K562 treated with DMSO at 1 percent for 12 hours (cell line): ENCODE results near the gene LRRC27. TPM values are rescaled to one million over a fixed set of nuclear protein-coding genes. Genes with fewer than 3 reads are reported as not detected.

Experiments
- total RNA-seq: library from RNA; unstranded; fragments of 300-600 nt; gene quantifications from 2 replicates; pipeline ENCODE4 v1.2.3, GENCODE V29; 2022; ENCODE audit not compliant: insufficient read depth

LRRC27 gene
- 1.1 and 1.3 TPM in 2 replicates for total RNA-seq

GRCh38 chr10:132331601-132332432, at the start of gene LRRC27:
LRRC27 (plus strand) TSS chr10:132332193; CDS start chr10:132333525, 1,332 bp downstream.

GRCh38 chr10:132307823-132308586, 24.0 kb upstream of the LRRC27 start, which contains the start of gene STK32C:
STK32C (minus strand) TSS chr10:132307950; CDS start chr10:132307833, 117 bp downstream.

GRCh38 chr10:132397036-132397541, 65.1 kb downstream of the LRRC27 start, which contains the start of gene PWWP2B:
PWWP2B (plus strand) TSS chr10:132397200; CDS start chr10:132397227, 27 bp downstream.

Other genes with a start within 250 kb of the LRRC27 start
- gene DPYSL4, start 145.2 kb upstream of the LRRC27 start, total RNA-seq, result 0.30 and 0.37 TPM in 2 replicates
- gene STK32C, start 24.2 kb upstream of the LRRC27 start, total RNA-seq, result 12.4 and 17.0 TPM in 2 replicates
- 9.0 and 11.3 TPM in 2 replicates for gene PWWP2B, start 65.0 kb downstream of the LRRC27 start, total RNA-seq
- gene INPP5A, start 205.6 kb downstream of the LRRC27 start, total RNA-seq, result 6.0 and 10.6 TPM in 2 replicates